HS-27A (cell line): ENCODE results near the gene ABCC4.
"Not testable (repeated sequence)": the region's sequence is repeated elsewhere in the genome, so short reads cannot be mapped to it uniquely, and the experiment has no call there.

ENCODE experiments used
- DNase-seq: peaks from one replicate; pipeline ENCODE4 v3.0.0-alpha.2; 2012; ENCODE audit warnings: low read depth, missing footprints

ABCC4 gene

GRCh38 chr13:95298169-95298965 is 2.9 kb downstream of the ABCC4 start:
- no peak for DNase-seq

- DNase-seq: no peak
These were observed 4.8 kb downstream of the ABCC4 start for GRCh38 chr13:95296326-95296925.

- DNase-seq: no peak
These were observed 6.2 kb downstream of the ABCC4 start for GRCh38 chr13:95295026-95295425.

GRCh38 chr13:95292622-95293021 is 8.6 kb downstream of the ABCC4 start:
- DNase-seq: no peak

GRCh38 chr13:95289901-95290300 is 11.3 kb downstream of the ABCC4 start:
- DNase-seq: not testable (repeated sequence)

GRCh38 chr13:95289020-95289444 is 12.2 kb downstream of the ABCC4 start:
- DNase-seq: no peak

GRCh38 chr13:95284436-95284835 is 16.8 kb downstream of the ABCC4 start:
- DNase-seq: no peak

- no peak for DNase-seq
These were observed 22.2 kb downstream of the ABCC4 start for GRCh38 chr13:95279016-95279415.

- no peak for DNase-seq
These were observed 25.2 kb downstream of the ABCC4 start for GRCh38 chr13:95276037-95276505.

- DNase-seq: no peak
These were observed 25.8 kb downstream of the ABCC4 start for GRCh38 chr13:95275322-95276036.

GRCh38 chr13:95273592-95274132 is 27.6 kb downstream of the ABCC4 start:
- DNase-seq: not testable (repeated sequence)

GRCh38 chr13:95272076-95272475 is 29.2 kb downstream of the ABCC4 start:
- DNase-seq: not testable (repeated sequence)

GRCh38 chr13:95269756-95270155 is 31.5 kb downstream of the ABCC4 start:
- DNase-seq: no peak

GRCh38 chr13:95268343-95269065 is 32.7 kb downstream of the ABCC4 start:
- not testable (repeated sequence) for DNase-seq

GRCh38 chr13:95267662-95268342 is 33.4 kb downstream of the ABCC4 start:
- peak; percentile 65 for DNase-seq

- no peak for DNase-seq
These were observed 37.0 kb downstream of the ABCC4 start for GRCh38 chr13:95264225-95264624.

GRCh38 chr13:95262837-95263384 is 38.3 kb downstream of the ABCC4 start:
- no peak for DNase-seq

GRCh38 chr13:95261956-95262355 is 39.3 kb downstream of the ABCC4 start:
- no peak for DNase-seq

- no peak for DNase-seq
These were observed 41.2 kb downstream of the ABCC4 start for GRCh38 chr13:95260031-95260525.

- no peak for DNase-seq
These were observed 42.5 kb downstream of the ABCC4 start for GRCh38 chr13:95258619-95259194.
